Activated CD4-positive, alpha-beta T cell treated with anti-CD3 and anti-CD28 coated beads for 24 hours (primary cell): Measurements from ENCODE around the gene PNPLA2.

Experiments used
- DNase-seq, 2 donors: peaks; one replicate each; pipeline ENCODE4 v3.0.0-alpha.2; 2020; ENCODE audit warnings: low read depth in 2 of 2

Gene PNPLA2, protein sequence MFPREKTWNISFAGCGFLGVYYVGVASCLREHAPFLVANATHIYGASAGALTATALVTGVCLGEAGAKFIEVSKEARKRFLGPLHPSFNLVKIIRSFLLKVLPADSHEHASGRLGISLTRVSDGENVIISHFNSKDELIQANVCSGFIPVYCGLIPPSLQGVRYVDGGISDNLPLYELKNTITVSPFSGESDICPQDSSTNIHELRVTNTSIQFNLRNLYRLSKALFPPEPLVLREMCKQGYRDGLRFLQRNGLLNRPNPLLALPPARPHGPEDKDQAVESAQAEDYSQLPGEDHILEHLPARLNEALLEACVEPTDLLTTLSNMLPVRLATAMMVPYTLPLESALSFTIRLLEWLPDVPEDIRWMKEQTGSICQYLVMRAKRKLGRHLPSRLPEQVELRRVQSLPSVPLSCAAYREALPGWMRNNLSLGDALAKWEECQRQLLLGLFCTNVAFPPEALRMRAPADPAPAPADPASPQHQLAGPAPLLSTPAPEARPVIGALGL

DNA sequence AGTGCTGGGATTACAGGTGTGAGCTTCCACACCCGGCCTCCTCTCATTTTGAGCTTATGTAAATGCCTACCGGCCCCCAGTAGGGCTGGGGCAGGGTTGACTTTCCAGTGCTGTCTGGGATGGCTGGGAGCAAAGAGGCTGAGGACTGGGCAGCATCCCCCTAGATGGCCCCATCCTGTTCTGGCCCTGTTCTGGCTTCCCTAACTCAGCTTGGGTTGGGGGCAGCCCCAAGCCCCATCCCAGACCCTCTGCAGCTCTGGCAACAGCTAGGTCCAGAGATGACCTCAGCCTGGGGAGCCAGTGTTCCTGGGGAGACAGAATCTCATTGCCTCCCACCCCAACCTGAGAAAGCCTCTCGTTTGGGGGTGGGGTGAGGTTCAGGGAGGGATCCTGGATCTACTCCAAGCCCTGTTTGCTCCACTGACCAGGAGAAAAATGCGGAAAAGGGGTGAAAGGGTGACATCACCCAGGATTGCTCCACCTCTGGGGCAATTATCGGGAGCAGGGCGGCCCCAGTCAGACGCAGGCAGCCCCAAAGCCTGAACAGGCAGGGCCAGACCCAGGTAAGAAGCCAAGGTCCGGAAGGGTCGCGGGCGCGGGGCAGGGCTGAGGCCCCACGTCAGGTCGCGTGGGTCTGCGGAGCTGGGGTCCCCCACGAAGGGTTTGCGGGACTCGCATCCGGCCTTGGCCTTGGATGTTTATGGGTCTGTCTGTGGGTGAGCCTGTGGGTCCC, at the start of gene PNPLA2:
PNPLA2 (plus strand) TSS at position 519 of the 733 bp plus-strand sequence. CDS start 805 bp downstream, outside the sequence.
- no peak for DNase-seq

DNA sequence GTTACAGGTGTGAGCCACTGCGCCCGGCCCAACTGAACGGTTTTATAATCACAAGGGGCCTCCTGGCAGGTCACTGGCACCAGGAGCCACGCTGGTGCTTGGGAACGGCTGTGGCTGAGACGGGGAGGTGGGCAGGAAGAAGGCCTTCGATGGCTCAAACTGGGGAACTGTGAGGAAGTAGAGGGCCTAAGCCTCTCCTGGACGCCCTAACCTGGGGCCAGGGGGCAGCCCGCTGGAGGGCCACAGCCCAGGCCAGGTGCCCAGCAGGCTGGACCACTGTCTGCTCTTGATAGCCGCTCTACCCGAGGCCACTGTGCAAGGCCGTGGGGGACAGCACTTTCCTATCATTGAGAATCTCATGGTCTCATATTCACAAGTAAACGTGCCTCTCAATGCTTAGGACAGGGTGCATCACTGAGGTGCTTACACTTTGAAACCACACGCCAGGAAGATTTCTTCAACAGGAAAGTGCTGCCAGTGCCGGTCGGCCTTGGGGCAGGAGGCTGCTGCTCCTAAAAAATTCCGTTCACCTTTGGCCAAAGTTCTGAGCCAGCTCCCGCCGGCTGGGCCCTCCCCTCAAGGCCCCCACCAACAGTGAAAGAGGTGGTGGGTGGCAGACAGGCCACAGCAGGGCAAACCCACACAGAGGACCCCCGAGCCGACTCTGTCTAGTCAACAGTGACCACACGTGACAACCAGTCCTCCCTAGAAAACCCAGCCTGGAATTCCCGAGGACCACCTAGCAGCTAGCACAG, 48.6 kb upstream of the PNPLA2 start:
- DNase-seq, result no peak

DNA sequence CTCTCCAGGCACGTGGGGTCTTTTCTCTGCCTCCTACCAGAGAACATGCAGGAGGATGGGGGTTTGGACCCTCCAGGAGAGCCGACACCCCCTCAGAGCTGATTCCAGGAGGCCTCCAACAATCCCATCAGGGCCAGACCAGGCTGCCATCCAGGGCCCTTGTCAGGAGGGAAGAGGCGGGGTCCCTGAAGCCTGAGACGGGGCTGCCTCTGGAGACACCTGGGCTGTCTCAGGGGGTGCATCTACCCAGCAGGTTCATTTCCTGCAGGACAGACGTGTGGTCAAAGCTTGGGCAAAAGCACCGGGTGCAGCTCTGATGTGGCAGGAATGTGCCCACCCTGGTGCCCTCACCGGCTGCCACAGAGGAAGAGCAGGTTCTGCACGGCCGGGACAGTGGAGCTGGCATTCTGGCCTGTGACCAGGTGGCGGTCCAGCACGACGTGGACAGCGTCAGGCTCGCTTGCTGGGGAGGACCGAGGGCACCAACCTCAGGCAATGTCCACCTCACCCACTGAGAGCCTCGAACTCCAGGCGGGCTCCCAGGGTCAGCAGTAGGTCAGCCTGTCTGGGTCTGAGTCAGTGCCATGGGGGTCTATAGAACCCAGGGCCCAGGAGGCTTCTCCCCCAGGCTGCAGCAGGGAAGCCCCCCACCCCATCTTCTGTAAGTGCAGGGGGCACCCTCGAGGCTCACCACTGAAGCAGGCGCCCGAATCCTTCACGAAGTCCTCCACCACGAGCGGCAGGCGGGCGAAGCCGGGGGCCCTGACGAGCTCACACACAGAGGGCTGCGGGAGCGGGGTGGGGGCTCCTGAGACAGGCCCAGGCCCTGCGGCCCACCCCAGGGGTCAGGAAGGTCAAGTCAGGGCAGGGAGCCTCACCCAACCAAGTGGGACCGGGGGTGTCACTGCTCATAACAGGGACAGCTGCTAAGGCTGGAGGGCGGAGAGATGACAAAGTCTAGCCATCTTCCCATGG, 47.8 kb upstream of the PNPLA2 start:
- DNase-seq, result no peak

DNA sequence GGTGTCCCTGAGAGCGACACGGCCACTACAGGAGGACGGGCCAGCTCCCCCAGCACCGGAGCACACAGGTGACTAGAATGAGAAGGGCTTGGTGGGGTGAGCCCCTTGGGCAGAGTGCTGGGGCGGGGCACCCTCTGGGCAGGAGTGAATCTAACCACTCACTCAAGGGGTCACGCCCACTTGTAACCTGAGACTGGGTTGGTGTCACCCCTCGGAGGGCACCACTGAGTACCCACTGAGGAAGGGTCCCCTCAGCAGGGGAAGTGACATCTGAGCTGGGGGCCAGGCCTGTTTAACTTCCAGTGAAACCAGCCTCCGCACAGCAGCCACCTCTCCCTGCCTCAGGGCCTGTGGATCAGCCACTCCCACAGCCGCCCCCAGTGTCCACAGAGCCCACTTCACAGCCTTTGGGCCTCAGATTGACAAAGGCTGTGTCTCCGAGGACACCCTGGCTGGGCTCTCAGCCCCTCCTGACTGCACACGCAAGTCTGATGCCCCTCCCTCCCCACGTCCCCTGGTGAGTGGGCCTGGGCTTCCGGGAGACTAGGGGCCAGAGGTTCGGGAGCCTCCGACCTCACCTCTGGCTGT, 47.0 kb upstream of the PNPLA2 start:
- no peak for DNase-seq

DNA sequence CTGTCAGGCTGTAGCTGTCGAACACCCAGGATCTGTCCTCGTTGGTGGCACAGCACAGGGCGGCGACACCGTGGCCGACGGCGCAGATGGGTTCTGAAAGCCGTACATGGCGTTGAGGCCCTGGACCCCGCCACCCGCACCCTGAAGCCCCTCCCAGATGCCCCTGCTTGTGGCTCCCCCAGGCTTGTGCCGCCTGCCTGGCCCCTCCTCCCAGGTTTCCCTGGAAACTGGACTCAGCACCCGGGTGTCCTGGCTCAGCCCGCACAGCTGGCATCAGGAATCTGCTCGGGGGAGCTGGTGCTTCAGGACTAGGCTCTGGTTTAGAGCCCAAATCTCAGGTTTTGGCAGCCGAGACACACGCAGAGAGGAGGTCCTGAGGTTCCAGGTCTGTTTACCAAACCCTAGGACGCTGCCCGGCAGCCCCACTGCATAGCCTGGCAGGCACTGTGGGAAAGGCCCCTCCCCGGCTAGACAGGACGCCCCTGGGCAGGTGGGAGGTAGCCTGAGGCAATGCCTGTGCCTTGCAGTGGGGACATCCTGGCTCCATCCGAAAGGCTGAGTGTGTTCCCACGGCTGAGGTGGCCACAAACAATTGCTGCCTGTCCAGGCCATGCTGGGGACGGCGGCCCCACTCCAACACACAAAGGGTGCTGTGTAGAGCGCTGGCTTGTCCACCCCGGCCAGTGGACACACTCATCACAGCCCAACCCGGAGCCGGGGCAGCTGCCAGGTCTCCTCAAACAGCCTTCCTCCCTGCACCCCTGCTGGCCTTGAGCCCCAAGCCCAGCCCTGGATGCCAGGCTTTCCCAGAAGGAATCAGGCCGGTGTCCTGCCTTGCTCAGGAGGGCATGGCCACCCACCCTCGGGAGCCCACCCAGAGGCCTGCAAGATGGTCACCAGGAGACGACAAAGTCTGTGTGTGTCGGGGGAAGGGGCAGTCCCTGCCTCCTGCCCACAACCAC, 46.0 kb upstream of the PNPLA2 start:
- no peak for DNase-seq

DNA sequence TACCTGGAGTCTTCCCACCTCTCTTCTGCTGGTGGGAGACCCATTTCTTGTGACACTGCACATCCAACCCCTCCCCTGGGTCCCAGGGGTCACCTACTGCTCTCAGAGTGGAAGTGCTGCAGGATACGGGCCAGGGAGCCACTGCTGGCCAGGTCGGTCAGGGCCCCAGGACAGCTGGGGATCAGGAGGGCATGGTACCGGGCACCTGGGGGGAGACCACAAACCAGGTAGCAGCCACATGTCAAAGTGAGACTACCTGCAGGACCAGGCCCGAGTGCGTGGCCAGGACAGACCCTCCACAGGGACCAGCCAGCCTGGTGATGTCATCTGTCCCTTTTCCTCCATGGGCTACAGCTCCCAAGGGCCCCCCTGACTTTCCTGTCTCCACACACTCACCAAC, 45.3 kb upstream of the PNPLA2 start:
- no peak for DNase-seq

DNA sequence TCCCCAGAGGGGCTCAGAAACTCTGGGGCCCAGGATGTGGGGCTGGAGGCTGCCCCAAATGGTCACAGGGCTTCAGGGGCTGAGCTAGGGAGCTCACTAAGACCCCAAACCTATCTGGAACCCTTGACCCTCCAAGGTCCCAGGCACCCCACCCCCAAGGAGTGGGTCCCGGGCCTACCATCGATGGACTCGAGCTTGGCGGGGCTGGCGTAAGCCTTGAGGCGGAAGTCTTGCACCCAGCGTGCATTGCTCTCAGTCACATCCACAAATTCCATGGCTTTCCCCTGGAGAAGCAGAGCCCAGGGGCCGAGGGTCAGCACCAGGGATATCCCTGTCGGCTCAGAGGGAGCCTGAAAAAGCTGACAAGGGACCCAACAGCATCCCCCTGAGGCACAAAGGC, 44.9 kb upstream of the PNPLA2 start:
- DNase-seq, result no peak

DNA sequence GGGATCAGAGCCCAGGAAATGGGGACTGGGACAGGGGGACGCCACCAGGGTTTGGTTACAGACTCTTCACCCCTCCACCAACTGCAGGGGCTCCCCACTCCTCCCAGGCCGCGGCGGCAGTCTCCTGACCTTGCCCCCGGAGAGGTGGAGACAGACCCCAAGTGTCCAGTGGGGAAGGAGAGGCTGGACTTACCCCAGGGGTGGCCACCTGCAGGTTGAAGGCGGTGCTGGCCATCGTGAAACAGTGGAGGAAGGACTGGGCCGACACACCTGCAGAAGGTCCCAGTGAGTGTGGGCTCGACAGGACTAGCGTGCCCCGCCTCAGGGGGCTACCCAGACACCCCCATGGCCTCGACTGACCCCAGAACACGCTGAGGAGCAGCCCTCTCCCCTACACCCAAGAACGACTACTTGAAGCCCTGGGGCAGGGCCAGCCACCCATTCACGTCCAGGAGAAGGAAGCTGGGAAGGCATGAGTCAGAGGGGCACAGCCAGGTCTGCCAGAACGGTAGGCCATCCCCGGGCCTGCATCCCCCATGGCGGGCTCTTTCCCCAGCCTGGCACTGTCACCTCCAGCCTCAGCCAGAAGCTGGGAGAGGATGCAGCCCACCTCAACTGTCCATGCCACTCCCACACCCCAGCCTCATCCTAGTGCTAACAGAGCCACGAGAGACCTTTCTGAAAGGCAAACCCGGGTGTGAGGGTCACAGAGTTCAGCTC, 43.7 kb upstream of the PNPLA2 start:
- no peak for DNase-seq

DNA sequence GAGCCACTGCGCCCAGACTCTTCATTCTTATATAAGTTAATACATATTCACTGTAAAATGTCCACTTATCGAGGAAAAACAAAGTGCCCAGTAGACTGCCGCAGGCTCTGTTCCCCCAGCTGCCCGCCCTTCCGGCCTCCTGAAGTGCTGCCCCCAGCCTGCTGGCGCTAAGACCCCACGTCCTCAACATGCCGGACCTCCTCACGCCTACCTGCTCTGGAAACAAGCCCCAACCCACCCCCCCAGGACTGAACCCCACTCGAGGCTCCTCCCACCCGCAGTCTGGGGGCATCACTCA, 42.5 kb upstream of the PNPLA2 start:
- DNase-seq, result no peak

DNA sequence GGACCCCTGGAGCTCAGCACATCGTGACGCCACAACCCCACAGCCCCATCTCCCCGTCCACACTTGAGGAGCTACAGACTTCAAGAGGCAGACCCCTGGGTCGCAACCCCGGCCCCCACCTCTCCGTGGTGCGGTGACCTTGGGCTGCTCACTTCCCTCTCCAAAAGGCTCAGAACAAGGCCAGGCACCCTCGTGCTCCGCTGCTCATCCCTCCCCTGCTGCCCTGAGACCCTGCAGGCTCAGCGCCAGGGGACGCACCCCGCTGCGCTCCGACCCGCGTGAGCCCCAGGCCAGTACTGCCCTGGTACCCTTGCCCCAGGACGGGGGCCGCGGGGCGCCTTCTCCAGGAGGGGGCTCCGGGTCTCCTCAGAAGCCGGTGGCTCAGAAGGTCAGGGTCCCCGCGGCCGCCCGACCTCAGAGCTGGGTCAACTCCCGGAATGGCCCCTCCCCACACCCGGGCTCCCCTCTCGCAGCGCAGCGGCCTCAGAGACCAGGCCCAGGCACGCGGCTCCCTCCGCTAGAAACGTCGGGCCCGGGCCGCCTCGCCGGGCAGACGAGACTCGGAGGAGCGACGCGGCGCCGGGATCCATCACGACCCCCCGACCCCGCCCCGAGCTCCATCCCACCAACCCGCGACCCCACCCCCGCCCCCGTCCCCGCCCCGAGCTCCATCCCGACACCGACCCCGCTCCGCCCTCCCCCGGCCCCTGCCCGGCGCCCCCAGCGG, 42.0 kb upstream of the PNPLA2 start:
- no peak for DNase-seq

DNA sequence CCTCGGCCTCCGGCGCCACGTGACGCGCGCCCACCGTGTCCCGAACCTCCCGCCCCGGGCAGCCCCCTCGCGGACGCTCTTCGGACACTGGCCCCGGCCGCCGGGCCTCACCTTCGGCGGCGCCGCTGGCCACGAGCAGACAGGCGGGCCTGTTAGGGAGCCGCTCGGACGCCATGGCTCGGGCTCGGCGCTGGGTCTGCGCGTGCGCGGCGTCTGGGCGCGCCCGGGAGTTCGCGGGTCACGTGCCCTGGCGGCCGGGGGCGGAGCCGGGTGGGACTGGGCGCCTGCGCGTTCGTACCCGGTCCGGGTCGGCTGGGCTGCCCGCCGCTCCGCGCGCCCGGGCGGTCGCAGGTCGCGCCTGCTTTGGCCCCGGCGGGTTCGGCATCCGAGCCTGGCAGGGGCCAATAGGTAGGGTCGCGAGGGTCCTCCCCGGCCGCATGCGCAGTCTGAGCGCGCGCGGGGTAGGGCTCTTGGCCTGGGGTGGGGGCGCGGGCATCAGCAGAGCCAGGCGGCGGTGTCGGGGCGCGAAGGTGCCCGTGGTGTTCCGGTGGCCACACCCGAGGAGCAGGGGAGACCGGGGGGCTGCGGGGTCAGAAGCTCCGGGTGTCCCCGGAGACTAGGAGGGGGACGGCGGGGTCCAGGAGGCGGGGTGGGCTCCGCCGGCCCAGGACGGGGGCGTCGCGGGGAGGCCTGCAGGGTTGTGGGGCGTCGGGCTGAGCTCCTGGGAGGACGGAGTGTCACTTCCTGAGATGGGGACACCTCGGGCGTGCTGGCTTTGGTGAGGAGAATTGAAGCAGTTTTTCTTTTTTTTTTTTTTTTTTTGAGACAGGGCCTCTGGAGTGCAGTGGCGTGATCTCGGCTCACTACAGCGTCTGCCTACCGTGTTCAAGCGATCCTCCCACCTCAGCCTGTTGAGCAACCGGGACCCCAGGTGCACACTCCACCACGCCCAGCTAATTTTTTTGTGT, 41.1 kb upstream of the PNPLA2 start, which contains the start of gene GATD1:
GATD1 (minus strand) TSS at position 200 of the 968 bp plus-strand sequence; CDS start at position 175, 25 bp downstream.
- DNase-seq, result peak; percentile 88 to 92

DNA sequence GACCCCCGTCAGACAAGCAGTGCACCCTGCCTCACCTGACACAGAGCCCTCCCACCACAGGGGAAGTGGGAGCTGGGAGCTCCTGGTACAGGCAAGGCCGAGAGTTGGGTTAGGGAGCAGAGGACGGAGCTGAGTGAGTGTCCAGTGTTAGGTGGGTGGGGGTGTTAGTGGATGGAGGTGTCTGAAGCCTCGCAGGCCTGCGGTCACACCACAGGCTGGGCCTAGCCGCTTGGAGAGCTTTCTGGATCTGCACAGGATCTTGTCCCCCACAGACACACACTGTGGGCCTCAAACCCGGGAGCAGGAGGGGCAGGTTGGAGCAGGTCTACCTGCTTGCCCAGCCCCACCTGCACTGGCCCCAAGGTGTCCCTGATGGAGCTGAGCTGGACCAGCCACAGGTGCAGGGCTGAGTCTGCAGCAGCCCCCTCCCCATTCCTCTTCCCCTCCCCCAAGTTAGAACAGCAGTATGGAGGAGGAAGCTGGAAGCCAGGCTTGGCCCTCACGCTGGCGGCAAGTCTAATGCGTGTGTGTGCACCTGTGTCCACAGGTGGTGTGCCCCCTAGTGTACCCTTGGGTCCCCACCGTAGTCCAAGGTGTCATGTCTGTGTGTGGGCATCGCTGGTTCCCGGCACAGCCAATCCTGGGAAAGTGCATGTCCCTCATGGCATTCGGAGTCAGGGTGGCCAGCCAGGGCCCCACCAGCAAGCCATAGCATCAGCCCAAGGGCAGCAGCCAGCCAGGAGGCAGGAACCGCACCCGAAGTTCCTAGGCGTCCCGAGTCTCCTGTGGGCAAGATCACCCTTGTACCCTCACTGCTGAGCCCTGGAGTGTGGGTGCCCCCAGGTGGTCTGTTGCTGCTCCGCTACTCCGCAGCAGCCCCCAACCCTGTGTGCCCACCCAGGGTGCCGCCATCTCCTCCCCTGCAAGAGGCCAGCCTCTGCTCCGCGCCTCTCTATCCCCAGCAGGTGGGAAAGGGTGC, 39.4 kb upstream of the PNPLA2 start:
- no peak for DNase-seq

DNA sequence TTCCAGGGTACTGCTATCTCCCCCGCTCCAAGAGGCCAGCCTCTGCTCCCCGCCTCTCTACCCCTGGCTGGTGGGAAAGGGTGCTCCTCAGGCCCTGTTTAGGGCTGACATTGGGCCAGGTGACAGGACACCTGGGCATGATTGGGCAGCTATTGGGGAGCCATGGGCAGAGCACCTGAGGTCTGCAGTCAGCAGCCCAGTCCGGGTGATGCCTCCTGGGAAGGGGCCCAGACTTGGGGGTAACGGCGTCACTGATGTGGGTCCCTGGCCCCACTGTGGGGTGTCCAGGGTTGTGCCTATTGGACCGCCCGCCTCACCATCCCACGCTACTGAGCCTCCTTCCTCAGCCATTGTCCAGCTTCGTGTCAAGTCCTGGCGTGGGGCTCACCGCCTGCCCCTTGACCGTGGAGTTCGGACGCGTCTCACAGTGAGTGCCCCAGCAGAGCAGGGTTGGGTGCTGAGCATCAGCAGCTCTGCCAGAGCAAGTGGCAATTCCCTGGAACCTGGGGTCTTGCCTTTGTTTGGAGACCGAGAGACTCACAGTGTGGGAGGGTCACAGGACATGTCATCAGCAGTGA, 38.7 kb upstream of the PNPLA2 start:
- no peak for DNase-seq

DNA sequence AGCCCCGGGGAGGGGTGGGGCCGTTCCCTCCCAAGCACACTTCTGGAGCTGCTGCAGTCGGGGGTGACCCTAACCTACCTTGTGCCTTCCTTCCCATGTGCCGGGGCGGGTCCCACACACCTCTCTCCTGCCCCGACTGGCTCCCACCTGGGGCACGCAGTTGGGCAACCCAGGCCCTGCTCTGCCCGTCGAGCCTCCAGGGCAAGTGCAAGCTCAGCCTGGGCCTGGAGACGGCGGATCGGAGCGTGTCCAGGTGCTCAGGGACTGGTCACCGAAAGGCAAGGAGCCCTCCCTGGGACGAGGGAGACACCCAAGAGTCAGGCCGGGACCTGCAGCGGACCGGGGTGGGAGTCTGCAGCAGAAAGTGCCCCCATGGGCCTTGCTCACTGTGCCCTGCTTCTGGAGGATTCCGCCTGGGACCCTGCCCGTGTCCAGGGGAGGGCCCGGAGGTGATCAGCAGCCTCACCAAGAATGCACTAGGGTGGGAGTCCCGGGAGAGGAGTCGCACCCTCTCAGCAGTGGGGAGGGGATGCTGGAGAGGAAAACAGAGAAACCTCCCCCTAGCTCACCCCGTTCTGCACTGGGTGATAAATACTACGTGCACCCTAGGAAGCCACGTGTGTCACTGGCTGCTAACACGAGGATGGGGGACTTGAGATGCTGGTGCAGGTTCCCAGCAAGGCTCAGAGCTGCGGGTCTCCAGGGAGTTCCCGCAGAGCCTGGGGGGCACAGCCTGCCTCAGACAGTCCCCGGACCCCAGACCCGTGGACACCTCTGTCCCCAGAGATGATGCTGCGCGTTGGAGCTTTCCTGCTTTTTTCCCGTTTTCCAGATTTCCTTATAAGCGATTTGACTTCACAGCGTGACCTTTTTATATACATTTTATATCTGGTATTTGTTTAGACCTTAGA, 36.2 kb upstream of the PNPLA2 start:
- DNase-seq, result no peak
